Measurements from ENCODE around the gene NKX6-1.
A peak's percentile ranks its signal among the peaks of the same experiment; 100 is the strongest.

NKX6-1 gene

DNA sequence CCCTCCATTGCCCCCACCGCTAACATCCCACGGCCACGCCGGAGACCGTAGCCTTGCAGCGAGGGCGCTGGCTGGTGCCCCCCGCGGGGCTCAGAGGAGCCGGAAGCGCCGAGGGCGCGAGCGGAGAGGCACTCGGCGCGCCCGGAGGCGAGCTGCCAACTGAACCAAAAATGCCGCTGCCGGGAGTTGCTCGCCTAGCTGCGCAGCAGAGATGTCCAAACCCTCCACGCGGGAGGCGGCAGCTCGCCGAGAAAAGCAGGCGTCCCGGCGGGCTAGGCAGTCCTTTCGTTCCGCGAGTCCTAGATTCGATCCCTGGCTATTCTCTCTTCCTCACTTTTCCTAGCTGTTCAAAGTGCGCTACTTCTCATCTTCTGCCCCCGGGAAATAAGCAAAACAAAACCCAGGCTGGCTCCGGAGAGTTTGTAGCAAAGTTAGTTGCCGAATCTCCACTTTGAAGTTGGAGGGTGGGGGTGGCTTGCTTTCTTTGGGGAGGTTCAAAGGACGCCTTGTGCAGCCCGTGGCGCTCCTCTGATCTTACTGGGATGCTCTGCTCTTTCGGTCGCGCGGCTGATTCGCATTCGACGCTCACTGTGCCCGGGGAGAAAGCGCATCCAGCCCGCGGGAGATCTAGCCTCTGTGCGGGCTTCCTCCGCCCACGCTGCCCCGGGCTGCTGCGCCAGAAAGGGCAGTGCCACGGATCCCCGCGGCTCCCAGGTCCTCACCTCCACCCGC is 723 bp downstream of the NKX6-1 start:
- peak; percentile 24 for DNase-seq (ENCODE audit: low spot score)

DNA sequence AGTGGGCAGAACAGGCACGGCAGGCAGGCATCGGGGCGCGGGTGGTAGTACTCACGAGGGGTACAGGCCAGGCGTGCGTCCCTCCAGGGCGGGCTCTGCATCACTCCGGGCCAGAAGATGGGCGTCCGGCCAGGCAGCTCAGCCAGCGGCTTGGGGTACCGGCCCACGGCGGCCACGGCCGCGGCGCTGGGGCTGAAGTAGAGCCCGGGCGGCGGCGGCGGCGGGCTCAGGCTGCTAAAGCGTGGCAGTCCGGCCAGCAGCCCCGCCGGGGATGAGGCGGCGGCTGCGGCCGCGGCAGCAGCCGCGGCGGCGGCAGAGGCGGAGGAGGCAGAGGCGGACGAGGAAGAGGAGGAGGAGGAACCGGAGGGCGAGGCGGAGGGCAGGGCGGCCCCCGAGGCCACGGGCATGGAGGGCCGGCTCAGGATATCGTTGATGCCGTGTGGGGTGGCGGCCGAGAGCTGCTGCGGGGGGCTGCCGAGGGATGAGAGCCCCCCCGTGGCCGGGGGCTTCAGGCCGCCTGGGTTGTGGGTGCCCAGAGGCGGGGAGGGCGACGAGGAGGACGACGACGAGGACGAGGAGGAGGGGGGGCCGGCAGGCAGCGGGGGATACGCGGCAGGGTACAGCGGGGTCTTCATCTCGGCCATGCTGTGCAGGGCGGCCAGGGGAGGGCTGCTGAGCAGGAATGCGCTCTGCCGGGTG is 1.4 kb downstream of the NKX6-1 start:
- no peak for DNase-seq (ENCODE audit: low spot score)

DNA sequence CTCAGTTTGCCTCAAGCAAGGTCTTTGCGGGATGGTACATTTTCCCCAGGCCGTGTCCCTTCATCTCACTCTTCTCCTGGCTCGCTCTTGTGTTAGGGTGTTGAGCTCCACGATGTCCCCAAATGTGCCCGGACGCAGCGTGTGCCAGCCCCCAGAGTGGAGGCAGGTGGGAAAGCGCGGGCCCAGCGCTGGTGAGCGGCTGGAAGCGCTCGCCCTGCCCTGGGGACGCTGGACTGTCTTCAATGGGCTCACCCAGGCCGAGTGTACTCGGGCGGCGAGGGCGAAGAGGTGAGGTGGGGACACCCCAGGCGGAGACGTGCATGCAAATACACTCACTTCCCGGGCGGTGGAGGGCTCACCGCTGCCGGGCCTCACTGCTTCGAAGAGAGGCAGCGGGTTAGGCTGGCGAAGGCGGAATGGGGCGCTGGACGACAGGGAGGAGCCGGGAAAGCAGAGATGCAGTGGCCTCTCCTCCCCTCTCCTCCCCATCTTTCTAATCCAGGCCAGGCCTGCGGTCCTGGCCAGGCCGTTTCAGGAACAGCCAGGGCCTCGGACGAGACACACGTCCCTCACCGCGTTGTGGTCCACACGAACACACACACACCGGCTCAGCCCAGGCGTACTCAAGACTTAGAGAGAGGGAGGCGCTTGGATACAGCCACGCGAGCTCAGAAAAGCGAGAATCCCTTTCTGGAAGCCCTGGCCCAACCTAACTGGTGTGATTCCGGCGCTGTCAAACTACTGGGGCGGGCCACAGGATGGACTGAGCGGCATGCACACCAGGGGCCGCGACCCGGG is 2.2 kb downstream of the NKX6-1 start:
- DNase-seq (ENCODE audit: low spot score), result no peak

DNA sequence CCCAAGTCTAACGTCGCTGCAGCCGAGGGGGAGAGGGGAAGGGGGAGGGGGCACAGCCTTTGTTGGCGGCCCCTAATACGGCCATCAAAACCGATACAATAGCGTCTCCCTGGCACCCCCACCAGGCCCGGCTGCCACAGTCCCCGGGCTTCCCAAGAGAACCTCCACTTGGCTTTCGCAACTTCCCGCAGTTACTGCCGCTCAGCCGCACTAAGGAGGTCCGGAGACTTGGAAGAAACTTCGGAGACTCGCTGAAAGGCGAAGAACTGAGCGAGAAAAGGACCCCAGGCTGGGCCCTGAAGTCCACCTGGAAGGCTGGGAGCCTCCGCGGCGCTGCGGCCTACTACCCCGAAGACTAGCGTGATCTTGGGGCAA is 2.8 kb downstream of the NKX6-1 start:
- DNase-seq (ENCODE audit: low spot score), result no peak

DNA sequence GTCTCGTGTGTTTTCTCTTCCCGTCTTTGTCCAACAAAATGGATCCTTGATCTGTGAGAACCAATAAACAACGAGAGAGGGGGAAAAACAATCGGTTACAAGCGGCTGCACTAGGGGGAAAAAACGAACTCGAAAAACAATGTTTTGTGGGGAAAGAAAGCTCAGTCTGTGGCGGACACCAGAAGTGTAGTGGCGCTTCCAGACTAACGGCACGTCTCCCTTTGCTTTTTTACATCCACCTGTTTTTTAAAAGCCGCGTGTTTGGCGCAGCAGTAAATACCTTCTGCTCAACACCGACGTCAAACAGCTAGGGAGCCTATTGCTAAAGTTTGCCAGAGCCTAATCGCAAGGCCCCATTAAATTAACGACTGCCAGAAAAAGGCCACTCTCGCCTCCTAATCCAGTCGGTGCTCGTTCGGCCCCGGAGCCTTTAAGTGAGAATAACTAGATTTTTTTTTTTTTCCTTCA is 3.3 kb downstream of the NKX6-1 start:
- DNase-seq (ENCODE audit: low spot score), result no peak

DNA sequence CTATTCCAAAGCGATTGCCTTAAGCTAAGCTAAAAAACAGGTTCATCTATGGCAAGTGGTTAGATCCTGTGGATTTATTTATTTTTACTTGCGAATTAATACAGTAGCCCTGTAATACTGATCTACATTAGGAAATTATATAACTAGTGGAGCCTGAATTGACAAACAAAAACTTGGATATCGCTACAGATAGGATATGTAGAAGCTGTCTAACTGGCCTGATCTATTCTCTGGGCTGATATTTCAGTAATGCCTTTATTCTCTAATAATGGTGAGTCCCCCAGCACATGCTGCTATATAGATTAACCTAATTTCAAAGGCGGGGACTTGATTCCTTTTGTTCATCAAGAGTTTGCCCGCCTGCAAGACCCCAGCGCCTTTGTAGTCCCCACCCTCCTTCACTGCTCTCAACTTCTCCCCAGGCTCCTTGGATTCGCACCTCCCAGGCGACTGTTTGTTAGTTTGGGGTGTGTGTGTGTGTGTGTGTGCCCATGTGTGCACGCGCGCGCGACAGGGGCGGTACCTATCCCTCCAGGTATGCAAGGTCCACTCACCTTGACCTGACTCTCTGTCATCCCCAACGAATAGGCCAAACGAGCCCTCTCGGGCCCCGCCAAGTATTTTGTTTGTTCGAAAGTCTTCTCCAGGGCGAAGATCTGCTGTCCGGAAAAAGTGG is 3.8 kb downstream of the NKX6-1 start:
- no peak for DNase-seq (ENCODE audit: low spot score)

DNA sequence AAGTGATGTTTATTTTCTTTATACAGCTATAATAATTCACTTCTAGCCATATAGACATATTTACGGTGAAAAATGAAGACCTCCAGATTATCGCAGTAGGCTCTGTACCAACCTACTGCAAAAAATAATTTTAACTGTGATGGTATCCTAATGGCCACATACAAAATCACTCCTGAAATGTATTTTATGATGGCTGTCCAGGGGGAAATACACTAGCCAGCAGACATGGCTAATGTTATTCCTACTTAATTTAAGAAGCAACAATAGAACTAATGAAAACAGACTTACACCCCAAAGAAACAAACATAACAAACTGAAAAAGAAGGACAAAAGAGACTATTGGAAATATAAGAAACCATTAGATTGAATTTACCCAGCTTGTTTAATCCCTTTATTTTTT is 4.6 kb downstream of the NKX6-1 start:
- no peak for DNase-seq (ENCODE audit: low spot score)

DNA sequence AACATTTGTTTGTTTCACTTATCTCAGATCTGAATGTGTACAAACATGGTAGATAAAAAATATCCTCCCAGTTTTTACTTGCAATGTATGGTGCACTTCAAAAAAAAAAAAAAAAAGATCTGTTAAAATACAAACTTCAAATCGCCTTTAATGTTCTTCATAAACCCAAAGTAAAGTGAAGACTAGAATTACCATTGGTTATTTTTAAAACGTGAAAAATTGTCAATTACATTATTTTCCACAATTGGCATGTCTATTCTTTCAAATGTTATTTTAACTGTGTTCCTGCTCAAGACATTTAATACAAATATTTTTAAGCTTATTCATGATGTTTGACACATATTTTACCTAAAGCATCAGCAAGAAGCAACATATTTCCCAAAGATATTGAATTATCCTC is 5.0 kb downstream of the NKX6-1 start:
- no peak for DNase-seq (ENCODE audit: low spot score)

DNA sequence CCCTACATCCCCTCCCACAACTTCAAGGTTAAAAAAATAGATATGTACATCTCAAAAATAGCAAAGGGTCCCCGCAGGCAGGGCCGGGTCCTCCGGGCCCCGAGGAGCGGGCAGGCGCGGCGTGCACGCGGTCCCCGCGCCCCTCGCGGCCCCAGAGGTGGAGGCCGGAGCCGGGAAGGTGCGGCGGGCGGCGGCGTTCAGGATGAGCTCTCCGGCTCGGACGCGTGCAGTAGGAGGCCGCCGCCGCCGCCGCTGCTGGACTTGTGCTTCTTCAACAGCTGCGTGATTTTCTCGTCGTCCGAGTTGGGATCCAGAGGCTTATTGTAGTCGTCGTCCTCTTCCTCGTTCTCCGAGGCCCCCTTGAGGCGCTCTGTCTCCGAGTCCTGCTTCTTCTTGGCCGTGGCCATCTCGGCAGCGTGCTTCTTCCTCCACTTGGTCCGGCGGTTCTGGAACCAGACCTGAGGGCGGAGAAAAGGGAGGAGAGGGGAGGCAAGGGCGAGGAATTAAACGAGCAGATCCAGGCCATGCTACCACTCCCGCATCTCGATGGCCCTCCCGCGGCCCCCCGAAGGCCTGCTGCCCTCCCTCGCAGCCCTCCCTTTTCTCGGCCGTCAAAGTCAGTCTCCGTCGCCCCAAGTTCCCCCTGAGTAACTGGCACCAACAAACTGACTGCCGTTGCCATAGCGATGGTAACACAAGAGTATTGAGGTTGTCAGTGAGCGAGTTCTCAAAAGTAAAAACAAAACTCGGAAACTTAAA is 5.8 kb downstream of the NKX6-1 start:
- DNase-seq (ENCODE audit: low spot score), result no peak

DNA sequence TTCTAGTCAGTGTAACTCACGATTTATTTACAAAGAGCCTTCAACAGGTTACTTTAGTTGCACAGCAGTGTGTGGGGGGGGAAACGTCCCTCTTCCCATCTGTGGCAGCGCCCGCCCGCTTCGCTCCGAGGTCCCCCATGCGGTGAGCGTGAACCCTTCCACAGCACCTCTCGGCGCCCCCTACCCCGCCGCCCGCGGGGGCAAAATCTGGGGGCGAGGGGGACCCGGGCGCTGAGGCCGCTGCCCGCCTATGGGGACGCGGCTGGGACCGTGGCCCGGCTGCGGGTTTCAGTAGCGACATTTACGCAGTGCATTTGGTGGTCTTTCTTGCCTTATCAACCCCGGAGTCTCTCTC is 6.4 kb downstream of the NKX6-1 start:
- no peak for DNase-seq (ENCODE audit: low spot score)

DNA sequence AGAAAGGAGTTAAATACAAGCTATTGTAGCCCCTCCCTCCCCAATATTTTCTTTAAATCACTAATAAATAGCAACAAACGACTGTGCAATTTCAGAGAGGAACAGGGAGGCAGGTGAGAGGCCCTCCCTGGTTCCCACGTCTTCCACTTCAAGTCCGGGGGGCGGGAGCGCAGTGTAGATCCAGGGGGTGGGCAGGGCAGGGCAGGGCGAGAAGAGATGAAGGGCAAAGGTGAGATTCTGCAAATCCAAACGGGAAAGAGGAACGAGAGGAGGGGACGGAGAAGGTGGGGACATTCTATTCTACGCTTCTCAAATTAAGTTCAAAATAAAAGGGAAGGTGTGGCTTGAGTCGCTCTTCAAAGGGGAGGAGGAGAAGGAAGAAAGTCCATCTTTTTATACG is 6.8 kb downstream of the NKX6-1 start:
- no peak for DNase-seq (ENCODE audit: low spot score)

DNA sequence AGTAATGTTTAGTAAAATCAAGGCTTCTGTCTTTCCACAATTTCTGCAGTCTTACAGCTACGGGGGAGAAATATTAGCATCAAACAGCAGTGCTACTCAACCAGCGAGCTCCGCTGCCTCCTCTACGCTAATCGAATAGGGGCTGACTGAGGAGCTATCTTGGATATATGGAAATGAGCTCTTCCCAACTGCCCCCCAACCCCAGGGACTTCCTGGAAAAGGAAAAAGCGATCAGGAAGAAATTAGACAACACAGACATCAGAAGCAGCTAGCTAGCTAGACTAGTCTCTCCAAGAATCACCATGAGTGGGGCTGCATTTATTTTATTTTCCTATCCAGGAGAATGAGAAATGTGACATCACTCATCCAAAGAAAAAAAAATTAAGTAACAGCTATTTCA is 7.6 kb downstream of the NKX6-1 start:
- no peak for DNase-seq (ENCODE audit: low spot score)

DNA sequence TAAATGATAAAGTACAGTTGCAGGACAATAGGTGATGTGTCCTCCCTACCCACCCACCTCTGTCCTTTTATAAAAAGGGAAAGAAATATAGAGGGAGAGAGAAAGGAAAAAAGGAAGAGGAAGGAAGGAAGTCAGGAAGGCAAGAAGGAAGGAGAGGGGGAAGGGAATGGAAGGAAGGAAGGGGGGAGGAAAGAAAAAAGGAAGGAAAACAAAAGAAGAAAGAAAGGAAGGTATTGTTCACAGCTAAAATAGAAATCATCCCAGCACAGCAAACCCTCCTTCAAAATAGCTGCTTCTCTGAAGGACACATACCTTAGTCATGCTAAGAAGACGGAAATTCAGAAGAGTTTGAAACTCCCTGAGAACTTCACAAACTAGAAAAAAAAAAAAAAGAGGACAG is 8.4 kb downstream of the NKX6-1 start:
- no peak for DNase-seq (ENCODE audit: low spot score)

DNA sequence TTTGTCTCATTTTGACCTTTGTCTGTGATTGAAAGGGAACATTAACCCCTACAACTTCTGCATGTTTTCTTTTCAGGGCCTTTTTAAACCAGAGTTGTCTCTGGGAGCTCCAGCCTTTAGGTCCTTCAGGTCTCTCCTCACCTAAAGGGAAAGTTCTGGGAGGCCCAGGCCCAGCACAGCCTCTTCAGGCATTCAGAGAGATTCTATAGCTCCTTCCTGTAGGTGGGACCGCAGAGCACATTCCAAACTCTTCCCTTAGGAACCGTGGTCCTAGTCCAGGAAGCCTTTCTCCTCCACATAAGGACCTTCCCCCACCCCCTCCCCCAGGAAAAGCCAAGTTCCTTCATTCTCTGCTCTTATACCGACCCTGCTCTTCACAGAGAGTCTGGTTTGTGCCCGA is 14.9 kb downstream of the NKX6-1 start:
- no peak for DNase-seq (ENCODE audit: low spot score)

DNA sequence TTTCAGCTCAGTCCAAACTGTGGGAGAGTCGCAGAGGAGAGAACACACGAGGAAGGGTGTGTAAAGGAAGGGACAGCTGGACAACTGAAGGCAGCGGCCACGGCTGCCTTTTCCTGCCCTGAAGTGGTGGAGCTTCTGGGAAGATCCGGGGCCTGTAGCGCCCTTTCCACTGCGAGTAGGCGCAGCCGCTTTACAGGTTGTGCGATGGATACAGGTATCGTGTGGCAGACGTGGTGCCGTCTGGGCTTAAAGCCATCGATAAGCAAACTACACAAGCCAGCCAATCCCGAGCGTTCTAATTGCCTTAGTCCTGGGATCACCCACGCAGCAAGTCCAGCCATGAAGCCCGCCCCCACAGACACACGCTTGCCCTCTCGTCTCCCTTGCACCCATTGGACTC is 15.4 kb downstream of the NKX6-1 start:
- no peak for DNase-seq (ENCODE audit: low spot score)

DNA sequence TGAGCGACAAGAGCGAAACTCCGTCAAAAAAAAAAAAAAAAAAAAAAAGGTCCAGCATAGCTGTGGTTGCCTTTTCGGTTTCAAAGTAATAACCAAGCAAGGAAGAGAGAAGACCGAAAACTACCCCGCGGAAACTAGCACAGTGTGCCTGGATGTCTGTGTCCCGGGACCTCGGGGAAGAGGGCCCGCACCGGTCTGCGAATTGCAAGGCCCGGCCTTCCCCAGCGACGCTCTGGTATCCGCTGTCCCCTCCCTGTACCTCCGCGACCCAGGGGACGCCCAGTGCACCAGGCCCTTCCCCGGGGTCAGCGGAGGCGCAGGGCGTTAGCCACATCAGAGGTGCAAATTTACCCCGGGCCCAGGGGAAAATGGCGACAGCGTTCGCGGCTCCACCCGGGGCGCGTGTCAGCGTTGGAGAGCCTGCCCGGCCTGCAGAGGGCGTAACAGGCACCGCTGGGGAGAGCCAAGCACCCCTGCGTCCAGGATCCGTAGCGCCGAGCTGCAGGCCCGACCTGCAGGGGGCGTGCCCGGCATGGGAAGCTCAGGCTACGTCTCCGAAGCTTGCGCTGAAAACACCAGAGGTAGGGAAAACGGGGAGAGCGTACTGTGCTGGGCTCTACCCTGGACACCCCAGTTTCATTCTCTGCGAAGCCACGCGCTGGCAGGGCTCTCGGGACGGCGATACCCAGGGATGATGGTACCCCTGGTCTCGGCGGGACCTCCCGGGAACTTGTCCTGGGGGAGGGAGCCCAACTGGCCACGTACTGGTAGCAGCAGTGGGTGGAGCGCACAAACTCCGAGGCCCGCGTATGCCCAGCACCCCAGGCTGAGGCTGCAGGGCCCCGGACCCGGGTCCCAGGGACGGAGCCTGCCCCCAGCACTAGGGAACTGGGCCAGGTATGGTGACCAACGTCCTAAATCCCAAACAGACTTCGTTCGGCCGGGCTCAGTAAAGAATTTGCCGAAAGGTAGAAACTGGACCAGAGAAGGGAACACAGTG is 16.2 kb downstream of the NKX6-1 start:
- DNase-seq (ENCODE audit: low spot score), result no peak

DNA sequence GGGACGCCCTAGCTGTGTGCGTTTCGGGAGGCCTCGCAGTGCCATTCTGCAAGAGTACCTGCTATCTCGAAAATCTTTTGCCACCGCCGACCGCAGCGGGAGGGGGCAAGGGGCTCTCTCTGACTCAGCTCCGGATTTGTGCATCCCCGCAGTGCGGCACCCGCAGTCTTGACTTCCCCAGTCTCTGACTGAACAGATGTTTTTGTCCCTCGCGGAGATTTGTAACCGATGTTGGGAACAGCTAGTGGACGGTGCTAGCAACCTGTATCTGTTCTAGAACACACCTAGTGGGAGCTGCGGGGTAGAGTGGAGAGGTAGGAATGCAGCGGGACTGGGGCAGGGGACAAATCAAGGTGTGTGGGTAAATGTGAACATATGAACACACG is 17.2 kb downstream of the NKX6-1 start:
- DNase-seq (ENCODE audit: low spot score), result no peak

DNA sequence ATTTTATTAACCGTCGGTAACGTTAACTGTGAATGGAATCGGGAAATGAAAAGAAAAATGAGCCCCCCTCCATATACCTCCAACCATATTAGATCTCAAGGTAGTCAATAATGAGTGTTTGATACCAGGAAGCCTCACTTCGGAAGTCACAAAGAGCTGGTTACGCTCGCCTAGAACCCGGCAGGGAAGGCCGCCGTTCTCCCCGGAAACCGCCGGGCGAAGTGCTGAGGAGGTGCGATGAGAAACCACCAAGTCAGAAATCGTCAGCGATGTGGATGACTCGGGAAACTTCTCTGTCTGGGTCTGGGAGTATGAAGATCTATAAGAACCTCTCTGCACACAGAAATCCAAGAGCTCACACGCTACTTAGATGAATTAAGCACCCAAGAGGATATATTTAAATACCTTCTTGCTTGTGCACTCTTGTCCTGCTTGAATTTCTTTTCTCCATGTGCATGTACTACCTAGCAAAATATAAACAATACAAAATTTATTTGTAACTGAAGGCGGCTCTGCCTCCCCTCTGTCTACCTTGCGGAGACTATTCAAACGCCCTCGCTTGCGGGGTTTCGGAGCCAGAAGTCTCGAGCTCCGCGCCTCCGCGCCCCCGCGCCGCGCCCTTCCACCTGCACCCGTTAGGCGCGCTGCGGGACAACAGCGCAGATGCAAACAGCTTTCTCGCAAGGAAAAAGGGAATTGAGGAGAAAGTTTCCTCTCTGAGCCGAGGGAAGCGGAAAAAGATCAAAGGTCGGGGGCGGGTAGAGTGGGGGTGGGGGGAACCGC is 17.8 kb downstream of the NKX6-1 start:
- DNase-seq (ENCODE audit: low spot score), result no peak

DNA sequence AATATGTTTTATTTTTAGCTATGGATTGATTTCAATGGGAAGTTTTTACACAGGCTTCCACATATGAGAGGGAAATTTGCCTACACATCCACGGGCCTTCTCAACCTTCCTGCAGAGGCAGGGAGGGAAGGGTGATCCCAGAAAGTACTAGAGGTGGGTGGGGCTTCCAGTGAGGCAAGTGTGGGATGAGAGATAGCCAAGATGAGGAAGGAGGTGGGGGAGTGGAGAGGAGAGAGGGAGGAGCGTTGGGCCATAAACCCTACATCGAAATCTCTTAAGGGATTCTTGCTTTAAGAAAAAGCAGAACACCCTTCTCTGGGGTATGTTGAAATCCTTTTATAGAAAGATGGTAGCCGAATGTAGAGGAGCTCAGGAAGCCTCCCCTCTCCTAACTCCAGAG is 19.0 kb downstream of the NKX6-1 start:
- no peak for DNase-seq (ENCODE audit: low spot score)

DNA sequence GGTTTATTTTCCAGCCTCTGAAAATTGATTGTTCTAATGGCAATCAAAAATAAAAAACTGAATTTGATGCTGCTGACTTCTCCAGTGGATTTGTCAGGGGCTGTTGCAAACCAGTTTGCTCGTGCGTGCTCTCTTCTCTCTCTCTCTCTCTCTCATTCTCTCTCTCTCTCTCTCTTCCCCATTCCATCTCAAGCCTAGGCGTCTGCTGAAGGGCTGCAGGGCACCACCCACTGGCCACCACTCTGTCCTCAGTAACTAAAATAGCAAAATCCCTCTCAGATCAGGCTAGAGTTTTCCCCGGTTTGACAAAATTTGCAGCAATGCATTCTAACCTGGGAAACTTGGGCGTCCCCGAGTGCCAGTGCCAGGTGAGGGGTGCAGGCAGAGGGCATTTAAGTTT is 19.4 kb downstream of the NKX6-1 start:
- DNase-seq (ENCODE audit: low spot score), result no peak

All from hepatic stellate cell (primary cell).